K562 treated with DMSO at 1 percent for 48 hours (cell line): ENCODE data around the gene LEP. TPM values are rescaled to one million over a fixed set of nuclear protein-coding genes. Genes with fewer than 3 reads are reported as not detected.

ENCODE experiments used
- total RNA-seq: library from RNA; unstranded; fragments of 300-600 nt; gene quantifications from 2 replicates; pipeline ENCODE4 v1.2.3, GENCODE V29; 2022; ENCODE audit warnings: low replicate concordance; ENCODE audit errors: extremely low read depth

LEP gene
- not detected in 2 replicates for total RNA-seq

DNA sequence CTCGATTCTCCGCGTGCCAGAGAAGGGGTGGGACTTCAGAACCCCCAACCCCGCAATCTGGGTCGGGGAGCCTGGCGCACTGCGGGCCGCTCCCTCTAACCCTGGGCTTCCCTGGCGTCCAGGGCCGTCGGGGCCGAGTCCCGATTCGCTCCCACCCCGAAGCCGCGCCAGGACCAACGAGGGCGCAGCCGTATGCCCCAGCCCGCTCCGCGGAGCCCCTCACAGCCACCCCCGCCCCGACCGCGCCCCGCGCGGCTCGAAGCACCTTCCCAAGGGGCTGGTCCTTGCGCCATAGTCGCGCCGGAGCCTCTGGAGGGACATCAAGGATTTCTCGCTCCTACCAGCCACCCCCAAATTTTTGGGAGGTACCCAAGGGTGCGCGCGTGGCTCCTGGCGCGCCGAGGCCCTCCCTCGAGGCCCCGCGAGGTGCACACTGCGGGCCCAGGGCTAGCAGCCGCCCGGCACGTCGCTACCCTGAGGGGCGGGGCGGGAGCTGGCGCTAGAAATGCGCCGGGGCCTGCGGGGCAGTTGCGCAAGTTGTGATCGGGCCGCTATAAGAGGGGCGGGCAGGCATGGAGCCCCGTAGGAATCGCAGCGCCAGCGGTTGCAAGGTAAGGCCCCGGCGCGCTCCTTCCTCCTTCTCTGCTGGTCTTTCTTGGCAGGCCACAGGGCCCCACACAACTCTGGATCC is at the start of gene LEP:
TSS of gene LEP (plus strand) at position 583 of the 691 bp plus-strand sequence. CDS start 10,741 bp downstream, outside the sequence.

Other genes with a start within 250 kb of the LEP start
- not detected in 2 replicates for gene LRRC4, start 209.8 kb upstream of the LEP start, total RNA-seq
- gene RBM28, start 102.6 kb downstream of the LEP start, total RNA-seq: not detected in 2 replicates
- gene PRRT4, start 120.4 kb downstream of the LEP start, total RNA-seq: not detected in 2 replicates
- gene IMPDH1, start 168.7 kb downstream of the LEP start, total RNA-seq: not detected in 2 replicates
- gene HILPDA, start 214.6 kb downstream of the LEP start, total RNA-seq: not detected in 2 replicates
- gene METTL2B, start 235.5 kb downstream of the LEP start, total RNA-seq: not detected in 2 replicates